Renal cortical epithelial cell (primary cell): ENCODE measurements around the gene SLC24A4. TPM values are rescaled to one million over a fixed set of nuclear protein-coding genes. Genes with fewer than 3 reads are reported as not detected.

Experiments used
- DNase-seq: peaks from one replicate; pipeline ENCODE4 v3.0.0-alpha.2; 2011; ENCODE audit warnings: low read depth
- total RNA-seq: library from RNA; depleted of rRNA; stranded (reverse); fragments of >200 nt; gene quantifications from 2 replicates; pipeline ENCODE4 v1.2.3, GENCODE V29; 2014

The SLC24A4 gene
- total RNA-seq, 1 donor from 2014 or later: not detected

- no peak for DNase-seq
Measured at GRCh38 chr14:92458136-92459029, 135.4 kb downstream of the SLC24A4 start.

- no peak for DNase-seq
Measured at GRCh38 chr14:92459030-92459949, 136.3 kb downstream of the SLC24A4 start.

- no peak for DNase-seq
Measured at GRCh38 chr14:92459950-92460421, 137.0 kb downstream of the SLC24A4 start.

- DNase-seq: no peak
Measured at GRCh38 chr14:92460541-92460915, 137.6 kb downstream of the SLC24A4 start.

GRCh38 chr14:92460916-92461579 is 138.1 kb downstream of the SLC24A4 start:
- no peak for DNase-seq

GRCh38 chr14:92461891-92462290 is 138.9 kb downstream of the SLC24A4 start:
- DNase-seq: no peak

- no peak for DNase-seq
Measured at GRCh38 chr14:92462568-92462967, 139.6 kb downstream of the SLC24A4 start.

GRCh38 chr14:92463141-92463540 is 140.2 kb downstream of the SLC24A4 start:
- no peak for DNase-seq

- DNase-seq: no peak
Measured at GRCh38 chr14:92464156-92464555, 141.2 kb downstream of the SLC24A4 start.

GRCh38 chr14:92464716-92465115 is 141.8 kb downstream of the SLC24A4 start:
- no peak for DNase-seq

GRCh38 chr14:92465353-92466055 is 142.5 kb downstream of the SLC24A4 start:
- DNase-seq: no peak

- no peak for DNase-seq
Measured at GRCh38 chr14:92466059-92466458, 143.1 kb downstream of the SLC24A4 start.

GRCh38 chr14:92469515-92469914 is 146.6 kb downstream of the SLC24A4 start:
- no peak for DNase-seq

GRCh38 chr14:92470215-92470614 is 147.2 kb downstream of the SLC24A4 start:
- DNase-seq: peak; percentile 61

GRCh38 chr14:92470811-92471210 is 147.8 kb downstream of the SLC24A4 start:
- no peak for DNase-seq

GRCh38 chr14:92471919-92472318 is 149.0 kb downstream of the SLC24A4 start:
- DNase-seq: peak; percentile 88

GRCh38 chr14:92472860-92473259 is 149.9 kb downstream of the SLC24A4 start:
- peak; percentile 44 for DNase-seq

- peak; percentile 37 for DNase-seq
Measured at GRCh38 chr14:92473261-92473968, 150.4 kb downstream of the SLC24A4 start.

- no peak for DNase-seq
Measured at GRCh38 chr14:92473969-92474535, 151.1 kb downstream of the SLC24A4 start.

GRCh38 chr14:92475037-92475436 is 152.1 kb downstream of the SLC24A4 start:
- no peak for DNase-seq
